DMS79 treated with DMSO at 0.1 percent for 48 hours (cell line): ENCODE measurements around the gene IKZF5.

Experiments used
- DNase-seq: peaks from one replicate; lab custom pipeline; 2025; lab: John Stamatoyannopoulos, UW

The IKZF5 gene

GRCh38 chr10:122980209-122981065 is 28.2 kb downstream of the IKZF5 start, which contains the start of gene PSTK:
Gene PSTK (plus strand): TSS chr10:122980401. CDS start chr10:122980480, 79 bp downstream.
- peak; percentile 64 for DNase-seq

GRCh38 chr10:122974543-122975064 is 34.0 kb downstream of the IKZF5 start:
- no peak for DNase-seq

- DNase-seq: no peak
These were observed 34.6 kb downstream of the IKZF5 start for GRCh38 chr10:122974023-122974422.

GRCh38 chr10:122968698-122969097 is 39.9 kb downstream of the IKZF5 start:
- no peak for DNase-seq

- no peak for DNase-seq
These were observed 41.7 kb downstream of the IKZF5 start for GRCh38 chr10:122966879-122967278.

- DNase-seq: no peak
These were observed 46.2 kb downstream of the IKZF5 start for GRCh38 chr10:122962405-122962804.

- DNase-seq: no peak
These were observed 51.1 kb downstream of the IKZF5 start for GRCh38 chr10:122957474-122957873.

DNA sequence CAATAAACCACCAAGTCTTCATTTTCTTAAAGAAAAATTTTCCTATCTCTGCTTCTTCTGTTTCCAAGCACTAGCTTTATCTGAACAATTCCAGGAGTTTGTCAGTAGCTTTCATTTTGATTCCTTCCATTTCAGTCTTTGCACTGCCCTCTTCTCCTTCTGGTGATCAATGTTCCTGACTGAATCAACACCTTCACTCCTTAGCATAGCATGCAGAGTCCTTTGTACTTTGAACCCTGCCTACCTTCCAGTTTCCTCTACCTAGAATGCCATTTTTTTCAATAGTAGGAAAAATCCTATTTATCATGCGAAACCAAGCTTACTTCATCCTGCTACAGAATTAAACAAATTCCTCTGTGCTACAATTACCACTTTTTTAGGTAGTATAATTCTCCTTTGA is 52.7 kb downstream of the IKZF5 start:
- no peak for DNase-seq

GRCh38 chr10:122954731-122955050 is 53.9 kb downstream of the IKZF5 start:
- no peak for DNase-seq

- peak; percentile 90 for DNase-seq
These were observed 54.5 kb downstream of the IKZF5 start, which contains the start of gene C10orf88 for GRCh38 chr10:122953902-122954730. Gene C10orf88 (minus strand): TSS chr10:122954227. CDS start chr10:122954178, 49 bp downstream.

DNA sequence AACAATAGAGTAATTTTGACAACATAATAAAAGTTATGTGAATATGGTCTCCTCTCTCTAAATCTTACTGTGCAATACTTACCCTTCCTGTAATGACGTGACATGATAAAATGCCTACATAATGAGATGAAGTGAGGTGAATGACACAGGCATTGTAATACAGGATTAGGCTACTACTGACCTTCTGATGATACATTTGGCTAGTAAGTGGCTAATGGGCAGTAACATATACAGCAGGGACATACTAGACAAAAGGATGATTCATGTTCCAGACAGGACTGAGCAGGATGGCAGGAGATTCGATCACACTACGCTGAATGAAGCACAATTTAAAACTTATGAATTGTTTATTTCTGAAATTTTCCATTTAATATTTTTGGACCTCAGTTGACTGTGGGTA is 59.3 kb downstream of the IKZF5 start:
- no peak for DNase-seq
